CD4-positive, alpha-beta T cell (primary cell): ENCODE data around the gene ORAI3. TPM values are rescaled to one million over a fixed set of nuclear protein-coding genes. Genes with fewer than 3 reads are reported as not detected.

Experiments
- ATAC-seq: fragments of 200-7000 bp; cut with Tn5 transposase; one replicate; pipeline ENCODE4 v1.10.0; 2022; ENCODE audit warnings: mild to moderate bottlenecking; ENCODE audit not compliant: poor library complexity
- CTCF ChIA-PET: fragments of 350-600 bp; sonication (Branson Sonifier 250); formaldehyde crosslinking; loops from one replicate; lab custom pipeline; 2021; ENCODE audit warnings: antibody characterized with exemption, inconsistent platforms; lab: Charles Lee
- POLR2A ChIA-PET: fragments of 350-600 bp; sonication (Branson Sonifier 250); formaldehyde crosslinking; loops from one replicate; lab custom pipeline; 2021; ENCODE audit warnings: antibody characterized with exemption, inconsistent platforms; lab: Charles Lee
- DNase-seq, 14 experiments: peaks; one replicate each; pipeline ENCODE4 v3.0.0-alpha.2; 2013 to 2020; ENCODE audit warnings: mixed read lengths in 2 of 14
- H3K27ac ChIP-seq, 2 donors: one replicate each; pipeline versions ENCODE4 v1.5.1 to v1.7.0; 2013; ENCODE audit warnings: low read length in 2 of 2, low read depth in 1 of 2, mild to moderate bottlenecking in 1 of 2
- H3K27me3 ChIP-seq, 2 experiments: 1 replicate in 1 of 2; 2 replicates in 1 of 2; pipeline versions ENCODE4 v1.6.1 to v1.7.0; 2013; ENCODE audit warnings: low read length in 2 of 2, control low read depth in 1 of 2, mild to moderate bottlenecking in 1 of 2, moderate library complexity in 1 of 2; ENCODE audit not compliant: insufficient read depth in 2 of 2, control insufficient read depth in 1 of 2
- H3K36me3 ChIP-seq: one replicate; pipeline ENCODE4 v1.6.1; 2013; ENCODE audit warnings: low read length, control low read depth; ENCODE audit not compliant: insufficient read depth
- H3K4me1 ChIP-seq: one replicate; pipeline ENCODE4 v1.6.1; 2013; ENCODE audit warnings: low read length, control low read depth; ENCODE audit not compliant: insufficient read depth
- H3K4me3 ChIP-seq: one replicate; pipeline ENCODE4 v1.5.1; 2013; ENCODE audit warnings: mild to moderate bottlenecking, low read length, moderate library complexity
- H3K9me3 ChIP-seq, 2 experiments: 1 replicate in 1 of 2; 2 replicates in 1 of 2; pipeline versions ENCODE4 v1.6.1 to v1.7.0; 2013; ENCODE audit warnings: low read length in 2 of 2, mild to moderate bottlenecking in 2 of 2, control low read depth in 1 of 2, moderate library complexity in 1 of 2; ENCODE audit not compliant: control insufficient read depth in 1 of 2, insufficient read depth in 1 of 2
- H3K27ac Mint-ChIP-seq: one replicate; pipeline ENCODE4 v1.8.0; 2020; ENCODE audit warnings: mixed read lengths
- H3K27me3 Mint-ChIP-seq: one replicate; pipeline ENCODE4 v1.8.0; 2021; ENCODE audit warnings: mixed read lengths
- H3K36me3 Mint-ChIP-seq: one replicate; pipeline ENCODE4 v1.8.0; 2021; ENCODE audit warnings: low read depth, mixed read lengths
- H3K4me1 Mint-ChIP-seq: one replicate; pipeline ENCODE4 v1.8.0; 2021; ENCODE audit warnings: low read depth, mixed read lengths
- H3K4me3 Mint-ChIP-seq: one replicate; pipeline ENCODE4 v1.8.0; 2020; ENCODE audit warnings: mild to moderate bottlenecking, mixed read lengths
- H3K9me3 Mint-ChIP-seq: one replicate; pipeline ENCODE4 v1.8.0; 2020; ENCODE audit warnings: mixed read lengths
- CTCF ChIP-seq: fragments of 200-600 bp; IDR thresholded peaks from one replicate; pipeline ENCODE4 v1.8.0; 2022; ENCODE audit warnings: antibody characterized with exemption, mild to moderate bottlenecking
- intact Hi-C, 2 experiments: fragments of 100-400 bp; cut with DNase I in 1 of 2; cut with micrococcal nuclease in 1 of 2; formaldehyde crosslinking; loops; one replicate each; pipeline versions ENCODE4 v1.15.1 to v1.9.0; 2023 to 2025; cut with DNase I, micrococcal nuclease
- total RNA-seq, 174 experiments: library from RNA in 2 of 174; stranded (reverse) in 2 of 174; gene quantifications; one replicate each; pipeline ENCODE4 v1.2.3 and lab custom pipeline; 2021 to 2026

ORAI3 gene
- total RNA-seq, 2 experiments from 2014 or later: 3.0 to 4.5 TPM

GRCh38 chr16:30980434-30980833, 31.6 kb downstream of the ORAI3 start:
- H3K4me3 ChIP-seq: no peak overlapping the region
- Mint-ChIP-seq H3K4me3 (no peak overlapping the region), H3K27me3 (no peaks in the 10 kb centered on the region), H3K27ac (no peak overlapping the region), H3K9me3 (no peaks in the 10 kb centered on the region), H3K36me3 (peaks cover 63% of the 10 kb centered on the region), H3K4me1 (no peaks in the 10 kb centered on the region)
- peaks cover 69% of the 10 kb centered on the region for H3K36me3 ChIP-seq
- no peaks in the 10 kb centered on the region for H3K9me3 ChIP-seq
- no peak for DNase-seq
- ChIA-PET CTCF (no interaction called here), POLR2A (no interaction called here)
- intact Hi-C loops: loop anchor here in 1 of 2 experiments (10.0 kb wide), 3 partner anchors 314 to 714 kb away; no protein-coding TSS in a partner anchor
- no peak overlapping the region for H3K27ac ChIP-seq
- TF ChIP-seq CTCF: no peak
- no peak for ATAC-seq
- H3K4me1 ChIP-seq: peaks cover 13% of the 10 kb centered on the region
- H3K27me3 ChIP-seq: no peaks in the 10 kb centered on the region

GRCh38 chr16:30980959-30981358, 32.1 kb downstream of the ORAI3 start:
- H3K4me3 ChIP-seq: no peak overlapping the region
- no peaks in the 10 kb centered on the region for H3K4me1 Mint-ChIP-seq
- peaks cover 13% of the 10 kb centered on the region for H3K4me1 ChIP-seq
- no peak overlapping the region for H3K4me3 Mint-ChIP-seq
- ChIA-PET POLR2A (no interaction called here), CTCF (no interaction called here)
- H3K9me3 ChIP-seq: no peaks in the 10 kb centered on the region
- no peak overlapping the region for H3K27ac ChIP-seq
- H3K36me3 ChIP-seq: peaks cover 64% of the 10 kb centered on the region
- intact Hi-C loops: loop anchor here in 1 of 2 experiments (10.0 kb wide), 3 partner anchors 314 to 714 kb away; no protein-coding TSS in a partner anchor
- no peak overlapping the region for H3K27ac Mint-ChIP-seq
- TF ChIP-seq CTCF: no peak
- DNase-seq (no peak), ATAC-seq (no peak)
- H3K27me3 ChIP-seq: no peaks in the 10 kb centered on the region
- H3K27me3 Mint-ChIP-seq: no peaks in the 10 kb centered on the region
- peaks cover 58% of the 10 kb centered on the region for H3K36me3 Mint-ChIP-seq
- no peaks in the 10 kb centered on the region for H3K9me3 Mint-ChIP-seq

- POLR2A ChIA-PET: interaction anchor here (1.1 kb wide), 1 partner anchor 92 kb away, joined by 3 read pairs; the partner anchor contains the start of genes ZNF646 and ZNF668
- no peaks in the 10 kb centered on the region for H3K27me3 ChIP-seq
- no peak overlapping the region for H3K4me3 Mint-ChIP-seq
- H3K27ac Mint-ChIP-seq: no peak overlapping the region
- H3K4me1 ChIP-seq: peaks cover 13% of the 10 kb centered on the region
- H3K4me1 Mint-ChIP-seq: no peaks in the 10 kb centered on the region
- no peaks in the 10 kb centered on the region for H3K9me3 ChIP-seq
- no peak overlapping the region for H3K4me3 ChIP-seq
- DNase-seq (no peak), ATAC-seq (no peak)
- no peak for TF ChIP-seq CTCF
- no peaks in the 10 kb centered on the region for H3K9me3 Mint-ChIP-seq
- no peak overlapping the region for H3K27ac ChIP-seq
- H3K36me3 Mint-ChIP-seq: peaks cover 43% of the 10 kb centered on the region
- intact Hi-C loops: loop anchor here in 1 of 2 experiments (10.0 kb wide), 3 partner anchors 312 to 712 kb away; no protein-coding TSS in a partner anchor
- CTCF ChIA-PET: interaction anchor here (0.7 to 3.9 kb wide), 2 partner anchors 77 to 160 kb away, joined by 4 to 26 read pairs; no protein-coding TSS in a partner anchor
- H3K27me3 Mint-ChIP-seq: no peaks in the 10 kb centered on the region
- peaks cover 50% of the 10 kb centered on the region for H3K36me3 ChIP-seq
Observed at GRCh38 chr16:30982548-30983288, 33.9 kb downstream of the ORAI3 start.
